Measurements from ENCODE around the gene SYNDIG1L. TPM values are rescaled to one million over a fixed set of nuclear protein-coding genes. Genes with fewer than 3 reads are reported as not detected.

The SYNDIG1L gene
- total RNA-seq, 2 experiments from 2014 or later = not detected

DNA sequence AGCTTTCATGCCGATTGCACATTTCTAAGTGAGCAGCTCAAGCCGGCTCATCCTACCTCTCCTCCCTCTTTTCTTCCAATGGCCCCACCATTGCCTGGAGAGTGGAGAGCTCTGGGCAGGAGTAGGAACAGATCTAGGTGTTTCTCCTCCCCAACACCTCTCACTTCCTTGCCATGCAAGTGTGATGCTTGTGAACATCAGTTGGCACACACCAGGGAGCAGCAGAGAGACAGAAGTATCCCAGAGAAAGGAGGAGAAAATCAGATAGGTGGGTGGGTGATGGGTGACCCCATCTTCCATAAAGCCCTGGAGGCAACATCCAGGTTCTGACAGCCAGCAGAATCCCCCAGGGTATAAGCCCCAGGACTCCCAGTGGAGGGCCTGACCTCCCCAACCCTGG lies 39.3 kb upstream of the SYNDIG1L start:
- H3K27ac ChIP-seq (ENCODE audit: low read depth in 1 of 2, low read length in 2 of 2) = no peak overlapping the region
- DNase-seq = no peak
- no peak overlapping the region for H3K4me3 Mint-ChIP-seq
- H3K36me3 Mint-ChIP-seq (ENCODE audit: low read depth) = no peaks in the 10 kb centered on the region
- POLR2A ChIA-PET = no interaction called here
- H3K27me3 Mint-ChIP-seq = peaks cover 20% of the 10 kb centered on the region
- H3K4me1 Mint-ChIP-seq (ENCODE audit: low read depth) = no peaks in the 10 kb centered on the region
- H3K4me3 ChIP-seq (ENCODE audit: low read length) = no peak overlapping the region
- CTCF ChIA-PET = no interaction called here
- H3K4me1 ChIP-seq (ENCODE audit: insufficient read depth, low read length) = no peaks in the 10 kb centered on the region
- no peak for ATAC-seq (ENCODE audit: poor library complexity)
- H3K9me3 Mint-ChIP-seq = no peaks in the 10 kb centered on the region
- no peaks in the 10 kb centered on the region for H3K27me3 ChIP-seq (ENCODE audit: control insufficient read depth in 1 of 2, insufficient read depth in 2 of 2, low read length in 2 of 2)
- TF ChIP-seq, protein P1, sequence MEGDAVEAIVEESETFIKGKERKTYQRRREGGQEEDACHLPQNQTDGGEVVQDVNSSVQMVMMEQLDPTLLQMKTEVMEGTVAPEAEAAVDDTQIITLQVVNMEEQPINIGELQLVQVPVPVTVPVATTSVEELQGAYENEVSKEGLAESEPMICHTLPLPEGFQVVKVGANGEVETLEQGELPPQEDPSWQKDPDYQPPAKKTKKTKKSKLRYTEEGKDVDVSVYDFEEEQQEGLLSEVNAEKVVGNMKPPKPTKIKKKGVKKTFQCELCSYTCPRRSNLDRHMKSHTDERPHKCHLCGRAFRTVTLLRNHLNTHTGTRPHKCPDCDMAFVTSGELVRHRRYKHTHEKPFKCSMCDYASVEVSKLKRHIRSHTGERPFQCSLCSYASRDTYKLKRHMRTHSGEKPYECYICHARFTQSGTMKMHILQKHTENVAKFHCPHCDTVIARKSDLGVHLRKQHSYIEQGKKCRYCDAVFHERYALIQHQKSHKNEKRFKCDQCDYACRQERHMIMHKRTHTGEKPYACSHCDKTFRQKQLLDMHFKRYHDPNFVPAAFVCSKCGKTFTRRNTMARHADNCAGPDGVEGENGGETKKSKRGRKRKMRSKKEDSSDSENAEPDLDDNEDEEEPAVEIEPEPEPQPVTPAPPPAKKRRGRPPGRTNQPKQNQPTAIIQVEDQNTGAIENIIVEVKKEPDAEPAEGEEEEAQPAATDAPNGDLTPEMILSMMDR (IDR thresholded peaks at IDR 0.05) = no peak
- no peaks in the 10 kb centered on the region for H3K9me3 ChIP-seq (ENCODE audit: control insufficient read depth in 1 of 2, insufficient read depth in 1 of 2, low read length in 2 of 2)
- no peaks in the 10 kb centered on the region for H3K36me3 ChIP-seq (ENCODE audit: insufficient read depth, low read length)
- intact Hi-C loops (cut with DNase I, micrococcal nuclease) = no loop called here
- H3K27ac Mint-ChIP-seq = no peak overlapping the region

DNA sequence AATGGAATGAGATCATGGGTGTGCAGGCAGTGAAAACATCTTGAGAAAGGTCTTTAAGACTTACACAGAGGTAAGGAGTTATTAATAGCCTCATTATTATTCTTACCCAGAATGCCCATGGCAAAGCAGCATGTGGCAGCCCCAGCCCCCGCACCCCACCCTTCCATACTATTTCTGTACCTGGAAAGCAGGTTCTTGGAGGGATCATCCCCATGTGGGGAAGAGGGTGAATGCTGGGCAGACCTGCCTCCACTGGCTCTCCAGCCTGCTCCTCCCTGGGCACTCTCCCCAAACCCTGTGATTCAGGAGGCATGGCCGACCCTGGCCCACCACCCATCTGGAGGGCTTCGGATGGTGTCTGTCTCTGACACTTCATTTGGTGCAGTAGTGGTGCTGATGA lies 38.8 kb upstream of the SYNDIG1L start:
- Histone ChIP-seq H3K4me3 (ENCODE audit: low read length) (no peak overlapping the region), H3K36me3 (ENCODE audit: insufficient read depth, low read length) (no peaks in the 10 kb centered on the region), H3K9me3 (ENCODE audit: control insufficient read depth in 1 of 2, insufficient read depth in 1 of 2, low read length in 2 of 2) (no peaks in the 10 kb centered on the region), H3K4me1 (ENCODE audit: insufficient read depth, low read length) (no peaks in the 10 kb centered on the region), H3K27me3 (ENCODE audit: control insufficient read depth in 1 of 2, insufficient read depth in 2 of 2, low read length in 2 of 2) (no peaks in the 10 kb centered on the region), H3K27ac (ENCODE audit: low read depth in 1 of 2, low read length in 2 of 2) (no peak overlapping the region)
- ATAC-seq (ENCODE audit: poor library complexity) = no peak
- Mint-ChIP-seq H3K36me3 (ENCODE audit: low read depth) (no peaks in the 10 kb centered on the region), H3K27me3 (peaks cover 21% of the 10 kb centered on the region), H3K9me3 (no peaks in the 10 kb centered on the region), H3K4me1 (ENCODE audit: low read depth) (no peaks in the 10 kb centered on the region), H3K27ac (no peak overlapping the region), H3K4me3 (no peak overlapping the region)
- intact Hi-C loops (cut with DNase I, micrococcal nuclease) = no loop called here
- POLR2A ChIA-PET = no interaction called here
- no peak for DNase-seq
- CTCF ChIA-PET = no interaction called here
- TF ChIP-seq, protein P1 (IDR thresholded peaks at IDR 0.05) = no peak

DNA sequence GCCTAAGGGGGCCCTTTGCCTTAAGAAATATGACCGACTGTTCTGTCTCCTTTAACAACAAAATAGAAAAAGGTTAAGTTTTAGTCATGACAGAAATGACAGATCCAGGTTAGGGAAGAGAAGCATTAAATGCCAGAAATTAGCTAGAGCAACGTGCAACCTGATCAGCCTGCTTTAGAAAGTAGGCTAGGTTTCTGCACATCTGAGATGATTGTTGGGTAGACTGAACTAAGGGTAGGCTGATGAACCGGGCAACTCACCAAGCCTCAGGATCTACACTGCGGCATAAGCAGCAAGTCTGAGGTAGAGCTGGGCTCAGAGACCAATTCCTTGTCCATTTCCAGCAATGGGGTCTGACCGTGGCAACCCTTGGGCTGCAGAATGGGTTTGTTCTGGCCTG lies 37.7 kb upstream of the SYNDIG1L start:
- Mint-ChIP-seq H3K27ac (no peak overlapping the region), H3K4me3 (no peak overlapping the region), H3K4me1 (ENCODE audit: low read depth) (no peaks in the 10 kb centered on the region), H3K9me3 (no peaks in the 10 kb centered on the region), H3K27me3 (peaks cover 21% of the 10 kb centered on the region), H3K36me3 (ENCODE audit: low read depth) (no peaks in the 10 kb centered on the region)
- ATAC-seq (ENCODE audit: poor library complexity) (no peak), DNase-seq (no peak)
- Histone ChIP-seq H3K27ac (ENCODE audit: low read depth in 1 of 2, low read length in 2 of 2) (no peak overlapping the region), H3K9me3 (ENCODE audit: control insufficient read depth in 1 of 2, insufficient read depth in 1 of 2, low read length in 2 of 2) (no peaks in the 10 kb centered on the region), H3K4me1 (ENCODE audit: insufficient read depth, low read length) (no peaks in the 10 kb centered on the region), H3K27me3 (ENCODE audit: control insufficient read depth in 1 of 2, insufficient read depth in 2 of 2, low read length in 2 of 2) (no peaks in the 10 kb centered on the region), H3K4me3 (ENCODE audit: low read length) (no peak overlapping the region), H3K36me3 (ENCODE audit: insufficient read depth, low read length) (no peaks in the 10 kb centered on the region)
- TF ChIP-seq, protein P1 (IDR thresholded peaks at IDR 0.05) = no peak
- intact Hi-C loops (cut with DNase I, micrococcal nuclease) = no loop called here
- ChIA-PET POLR2A (no interaction called here), CTCF (no interaction called here)

Data from CD4-positive, alpha-beta T cell (primary cell).